ENCODE data around the gene PTPN14. TPM values are rescaled to one million over a fixed set of nuclear protein-coding genes. Genes with fewer than 3 reads are reported as not detected.
A peak's percentile ranks its signal among the peaks of the same experiment; 100 is the strongest.

PTPN14 gene
- total RNA-seq, 1 experiment from 2014 or later: 39.1 TPM

GRCh38 chr1:214360116-214360515 is 191.3 kb downstream of the PTPN14 start:
- Histone ChIP-seq H3K36me3 (peaks cover 87% of the 10 kb centered on the region), H3K27me3 (replicated peaks) (no peaks in the 10 kb centered on the region), H3K9me3 (replicated peaks) (no peaks in the 10 kb centered on the region), H3K27ac (no peak overlapping the region; the same call in 1 of the 2 replicates), H3K4me1 (replicated peaks) (no peaks in the 10 kb centered on the region; the same call in 1 of the 2 replicates), H3K4me3 (no peak overlapping the region)
- no peak for DNase-seq (ENCODE audit: low read depth in 1 of 2, low spot score in 2 of 2)

GRCh38 chr1:214354440-214355148 is 196.8 kb downstream of the PTPN14 start:
- no peaks in the 10 kb centered on the region for H3K9me3 ChIP-seq (replicated peaks)
- no peaks in the 10 kb centered on the region for H3K27me3 ChIP-seq (replicated peaks)
- H3K4me1 ChIP-seq (replicated peaks): peaks cover 4% of the 10 kb centered on the region
- H3K4me3 ChIP-seq: no peak overlapping the region
- H3K27ac ChIP-seq: no peak overlapping the region
- no peak for DNase-seq (ENCODE audit: low read depth in 1 of 2, low spot score in 2 of 2)
- peaks cover 61% of the 10 kb centered on the region for H3K36me3 ChIP-seq

- peaks cover 60% of the 10 kb centered on the region for H3K36me3 ChIP-seq
- DNase-seq (ENCODE audit: low read depth in 1 of 2, low spot score in 2 of 2): no peak
These were observed 198.6 kb downstream of the PTPN14 start for GRCh38 chr1:214352838-214353237.

GRCh38 chr1:214351551-214352277 is 199.7 kb downstream of the PTPN14 start:
- no peak overlapping the region for H3K27ac ChIP-seq
- H3K27me3 ChIP-seq (replicated peaks): no peaks in the 10 kb centered on the region
- no peaks in the 10 kb centered on the region for H3K9me3 ChIP-seq (replicated peaks)
- peaks cover 54% of the 10 kb centered on the region for H3K36me3 ChIP-seq
- peaks cover 4% of the 10 kb centered on the region for H3K4me1 ChIP-seq (replicated peaks)
- no peak for DNase-seq (ENCODE audit: low read depth in 1 of 2, low spot score in 2 of 2)
- no peak overlapping the region for H3K4me3 ChIP-seq

More at GRCh38 chr1:214352838-214353237, 198.6 kb downstream of the PTPN14 start:
- no peak overlapping the region for H3K27ac ChIP-seq
- H3K9me3 ChIP-seq (replicated peaks): no peaks in the 10 kb centered on the region
- H3K4me3 ChIP-seq: no peak overlapping the region
- no peaks in the 10 kb centered on the region for H3K27me3 ChIP-seq (replicated peaks)
- peaks cover 4% of the 10 kb centered on the region for H3K4me1 ChIP-seq (replicated peaks)

GRCh38 chr1:214349781-214350180 is 201.6 kb downstream of the PTPN14 start:
- peak in 1 of 2 experiments; percentile 27 for DNase-seq (ENCODE audit: low read depth in 1 of 2, low spot score in 2 of 2)
- Histone ChIP-seq H3K27me3 (replicated peaks) (no peaks in the 10 kb centered on the region), H3K9me3 (replicated peaks) (no peaks in the 10 kb centered on the region), H3K4me3 (no peak overlapping the region), H3K36me3 (peaks cover 44% of the 10 kb centered on the region), H3K4me1 (replicated peaks) (peaks cover 4% of the 10 kb centered on the region), H3K27ac (no peak overlapping the region)

GRCh38 chr1:214349008-214349407 is 202.4 kb downstream of the PTPN14 start:
- Histone ChIP-seq H3K36me3 (peaks cover 43% of the 10 kb centered on the region), H3K9me3 (replicated peaks) (no peaks in the 10 kb centered on the region), H3K27ac (no peak overlapping the region), H3K4me1 (replicated peaks) (peaks cover 4% of the 10 kb centered on the region), H3K27me3 (replicated peaks) (no peaks in the 10 kb centered on the region), H3K4me3 (no peak overlapping the region)
- DNase-seq (ENCODE audit: low read depth in 1 of 2, low spot score in 2 of 2): no peak

- Histone ChIP-seq H3K4me3 (no peak overlapping the region), H3K36me3 (peaks cover 45% of the 10 kb centered on the region), H3K9me3 (replicated peaks) (no peaks in the 10 kb centered on the region), H3K4me1 (replicated peaks) (peaks cover 5% of the 10 kb centered on the region), H3K27me3 (replicated peaks) (no peaks in the 10 kb centered on the region), H3K27ac (no peak overlapping the region)
- no peak for DNase-seq (ENCODE audit: low read depth in 1 of 2, low spot score in 2 of 2)
These were observed 206.5 kb downstream of the PTPN14 start for GRCh38 chr1:214344897-214345296.

- no peak overlapping the region for H3K27ac ChIP-seq
- DNase-seq (ENCODE audit: low read depth in 1 of 2, low spot score in 2 of 2): no peak
- peaks cover 35% of the 10 kb centered on the region for H3K36me3 ChIP-seq
- H3K4me1 ChIP-seq (replicated peaks): peaks cover 23% of the 10 kb centered on the region
- H3K4me3 ChIP-seq: no peak overlapping the region
- no peaks in the 10 kb centered on the region for H3K9me3 ChIP-seq (replicated peaks)
- H3K27me3 ChIP-seq (replicated peaks): no peaks in the 10 kb centered on the region
These were observed 208.9 kb downstream of the PTPN14 start for GRCh38 chr1:214342525-214342924.

- Histone ChIP-seq H3K4me1 (replicated peaks) (peaks cover 23% of the 10 kb centered on the region), H3K9me3 (replicated peaks) (no peaks in the 10 kb centered on the region), H3K27me3 (replicated peaks) (no peaks in the 10 kb centered on the region), H3K4me3 (no peak overlapping the region), H3K27ac (no peak overlapping the region), H3K36me3 (peaks cover 34% of the 10 kb centered on the region)
- DNase-seq (ENCODE audit: low read depth in 1 of 2, low spot score in 2 of 2): no peak
These were observed 209.5 kb downstream of the PTPN14 start for GRCh38 chr1:214341932-214342331.

GRCh38 chr1:214341459-214341858 is 209.9 kb downstream of the PTPN14 start:
- Histone ChIP-seq H3K4me3 (no peak overlapping the region), H3K36me3 (peaks cover 34% of the 10 kb centered on the region), H3K27me3 (replicated peaks) (no peaks in the 10 kb centered on the region), H3K4me1 (replicated peaks) (peaks cover 23% of the 10 kb centered on the region), H3K27ac (no peak overlapping the region), H3K9me3 (replicated peaks) (no peaks in the 10 kb centered on the region)
- no peak for DNase-seq (ENCODE audit: low read depth in 1 of 2, low spot score in 2 of 2)

- H3K9me3 ChIP-seq (replicated peaks): no peaks in the 10 kb centered on the region
- peak in 1 of 2 experiments; percentile 27 for DNase-seq (ENCODE audit: low read depth in 1 of 2, low spot score in 2 of 2)
- H3K4me3 ChIP-seq: no peak overlapping the region
- H3K27ac ChIP-seq: peak overlapping the region; percentile 68
- H3K4me1 ChIP-seq (replicated peaks): peaks cover 26% of the 10 kb centered on the region
- peaks cover 20% of the 10 kb centered on the region for H3K36me3 ChIP-seq
- no peaks in the 10 kb centered on the region for H3K27me3 ChIP-seq (replicated peaks)
These were observed 213.2 kb downstream of the PTPN14 start for GRCh38 chr1:214338212-214338611.

- Histone ChIP-seq H3K36me3 (peaks cover 20% of the 10 kb centered on the region), H3K9me3 (replicated peaks) (no peaks in the 10 kb centered on the region), H3K4me3 (no peak overlapping the region), H3K27ac (peak overlapping the region; percentile 68), H3K4me1 (replicated peaks) (peaks cover 31% of the 10 kb centered on the region), H3K27me3 (replicated peaks) (no peaks in the 10 kb centered on the region)
- DNase-seq (ENCODE audit: low read depth in 1 of 2, low spot score in 2 of 2): peak in 1 of 2 experiments; percentile 34
These were observed 213.9 kb downstream of the PTPN14 start for GRCh38 chr1:214337511-214337910.

- no peak for DNase-seq (ENCODE audit: low read depth in 1 of 2, low spot score in 2 of 2)
- Histone ChIP-seq H3K36me3 (peaks cover 22% of the 10 kb centered on the region), H3K9me3 (replicated peaks) (no peaks in the 10 kb centered on the region), H3K27me3 (replicated peaks) (no peaks in the 10 kb centered on the region), H3K4me3 (no peak overlapping the region), H3K4me1 (replicated peaks) (peaks cover 31% of the 10 kb centered on the region), H3K27ac (no peak overlapping the region)
These were observed 214.4 kb downstream of the PTPN14 start for GRCh38 chr1:214337015-214337414.

- Histone ChIP-seq H3K27ac (no peak overlapping the region), H3K36me3 (peaks cover 22% of the 10 kb centered on the region), H3K4me3 (no peak overlapping the region), H3K27me3 (replicated peaks) (no peaks in the 10 kb centered on the region), H3K4me1 (replicated peaks) (peaks cover 31% of the 10 kb centered on the region), H3K9me3 (replicated peaks) (no peaks in the 10 kb centered on the region)
- DNase-seq (ENCODE audit: low read depth in 1 of 2, low spot score in 2 of 2): no peak
These were observed 215.8 kb downstream of the PTPN14 start for GRCh38 chr1:214335567-214335966.

Measured in SJSA1 (cell line).